Fibroblast of the aortic adventitia (primary cell): ENCODE data around the gene PSMA1. TPM values are rescaled to one million over a fixed set of nuclear protein-coding genes. Genes with fewer than 3 reads are reported as not detected.
A peak's percentile ranks its signal among the peaks of the same experiment; 100 is the strongest.

ENCODE experiments used
- DNase-seq: peaks from one replicate; pipeline ENCODE4 v3.0.0-alpha.2; 2010; ENCODE audit warnings: low read depth
- H3K4me3 ChIP-seq: 2 replicates; pipeline ENCODE4 v1.5.1; 2011; ENCODE audit warnings: low read depth, mild to moderate bottlenecking, control low read depth, low read length, moderate library complexity
- total RNA-seq: library from RNA; depleted of rRNA; stranded (reverse); fragments of >200 nt; gene quantifications from 2 replicates; pipeline ENCODE4 v1.2.3, GENCODE V29; 2012; ENCODE audit warnings: low replicate concordance
- TF ChIP-seq, protein P1 (sequence below): IDR thresholded peaks from 2 replicates; pipeline ENCODE4 v1.5.1; 2011; ENCODE audit warnings: mild to moderate bottlenecking, low read length, control low read depth, inconsistent platforms; ENCODE audit not compliant: insufficient read depth

The PSMA1 gene
- total RNA-seq, 1 donor, result 125 TPM

DNA sequence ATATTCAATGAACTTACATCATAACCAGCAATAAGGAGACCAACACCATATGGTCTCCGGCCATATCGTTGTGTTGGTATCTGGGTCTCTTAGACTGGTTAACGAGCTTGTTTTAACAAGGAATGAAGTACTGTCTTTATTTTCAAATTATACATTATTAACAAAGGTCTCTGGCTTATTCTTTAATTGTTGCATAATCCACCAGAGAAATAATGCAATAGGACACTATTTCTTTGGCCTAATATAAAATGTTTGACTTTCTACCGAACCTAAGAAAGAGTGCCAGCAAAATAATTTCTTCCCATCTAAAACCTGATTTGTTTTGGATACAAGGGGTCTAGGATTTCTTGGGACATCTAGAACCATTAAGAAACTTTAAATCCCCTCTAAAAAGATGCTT lies 6.4 kb downstream of the PSMA1 start:
- H3K4me3 ChIP-seq, result no peak overlapping the region
- DNase-seq, result no peak
- TF ChIP-seq, protein P1, sequence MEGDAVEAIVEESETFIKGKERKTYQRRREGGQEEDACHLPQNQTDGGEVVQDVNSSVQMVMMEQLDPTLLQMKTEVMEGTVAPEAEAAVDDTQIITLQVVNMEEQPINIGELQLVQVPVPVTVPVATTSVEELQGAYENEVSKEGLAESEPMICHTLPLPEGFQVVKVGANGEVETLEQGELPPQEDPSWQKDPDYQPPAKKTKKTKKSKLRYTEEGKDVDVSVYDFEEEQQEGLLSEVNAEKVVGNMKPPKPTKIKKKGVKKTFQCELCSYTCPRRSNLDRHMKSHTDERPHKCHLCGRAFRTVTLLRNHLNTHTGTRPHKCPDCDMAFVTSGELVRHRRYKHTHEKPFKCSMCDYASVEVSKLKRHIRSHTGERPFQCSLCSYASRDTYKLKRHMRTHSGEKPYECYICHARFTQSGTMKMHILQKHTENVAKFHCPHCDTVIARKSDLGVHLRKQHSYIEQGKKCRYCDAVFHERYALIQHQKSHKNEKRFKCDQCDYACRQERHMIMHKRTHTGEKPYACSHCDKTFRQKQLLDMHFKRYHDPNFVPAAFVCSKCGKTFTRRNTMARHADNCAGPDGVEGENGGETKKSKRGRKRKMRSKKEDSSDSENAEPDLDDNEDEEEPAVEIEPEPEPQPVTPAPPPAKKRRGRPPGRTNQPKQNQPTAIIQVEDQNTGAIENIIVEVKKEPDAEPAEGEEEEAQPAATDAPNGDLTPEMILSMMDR, result no peak

GRCh38 chr11:14506532-14506931 lies 13.7 kb downstream of the PSMA1 start:
- DNase-seq, result no peak

GRCh38 chr11:14503023-14503422 lies 17.2 kb downstream of the PSMA1 start:
- no peak overlapping the region for H3K4me3 ChIP-seq
- DNase-seq, result no peak
- TF ChIP-seq, protein P1, result no peak

More at GRCh38 chr11:14506532-14506931, 13.7 kb downstream of the PSMA1 start:
- H3K4me3 ChIP-seq, result no peak overlapping the region
- TF ChIP-seq, protein P1, result no peak

GRCh38 chr11:14502039-14502438 lies 18.1 kb downstream of the PSMA1 start:
- DNase-seq, result no peak
- TF ChIP-seq, protein P1, result no peak
- H3K4me3 ChIP-seq, result no peak overlapping the region

GRCh38 chr11:14500181-14500651 lies 20.0 kb downstream of the PSMA1 start:
- DNase-seq, result peak; percentile 66
- TF ChIP-seq, protein P1, result no peak

GRCh38 chr11:14499560-14500180 lies 20.5 kb downstream of the PSMA1 start, which contains the start of gene COPB1:
TSS of gene COPB1 (minus strand) at chr11:14499811. CDS start at chr11:14498928, 883 bp downstream.
- TF ChIP-seq, protein P1, result no peak
- H3K4me3 ChIP-seq, result peak within 1 kb of the TSS; percentile 80

More at GRCh38 chr11:14500181-14500651, 20.0 kb downstream of the PSMA1 start:
- H3K4me3 ChIP-seq, result peak overlapping the region; percentile 80

GRCh38 chr11:14499178-14499559 lies 21.0 kb downstream of the PSMA1 start:
- TF ChIP-seq, protein P1, result no peak
- H3K4me3 ChIP-seq, result peak overlapping the region; percentile 80
- no peak for DNase-seq

More at GRCh38 chr11:14499560-14500180, 20.5 kb downstream of the PSMA1 start, which contains the start of gene COPB1:
- peak; percentile 94 for DNase-seq
